Left lung (tissue), 10 donors: ENCODE data around the gene NOD1. TPM values are rescaled to one million over a fixed set of nuclear protein-coding genes. Genes with fewer than 3 reads are reported as not detected.

ENCODE experiments used
- ATAC-seq: fragments of 200-7000 bp; cut with Tn5 transposase; one replicate; pipeline ENCODE4 v1.9.1; 2020; ENCODE audit warnings: moderate library complexity
- DNase-seq, 4 donors: peaks; one replicate each; pipeline ENCODE4 v3.0.0-alpha.2; 2013 to 2020
- H3K27ac ChIP-seq, 2 donors: fragments of 200-600 bp; sonication (generic) in 1 of 2; one replicate each; pipeline versions ENCODE4 v1.5.0 to v1.8.0; 2020 to 2021
- H3K27me3 ChIP-seq, 2 donors: fragments of 200-600 bp; sonication (generic) in 1 of 2; one replicate each; pipeline versions ENCODE4 v1.5.0 to v1.8.0; 2020 to 2021
- H3K36me3 ChIP-seq, 2 donors: fragments of 200-600 bp; sonication (generic) in 1 of 2; one replicate each; pipeline versions ENCODE4 v1.5.0 to v1.8.0; 2020 to 2021
- H3K4me1 ChIP-seq, 2 donors: fragments of 200-600 bp; one replicate each; pipeline ENCODE4 v1.8.0; 2021
- H3K4me3 ChIP-seq, 2 donors: fragments of 200-600 bp; sonication (generic) in 1 of 2; one replicate each; pipeline versions ENCODE4 v1.5.0 to v1.8.0; 2020 to 2021; ENCODE audit warnings: mild to moderate bottlenecking in 1 of 2
- H3K9me3 ChIP-seq, 2 donors: fragments of 200-600 bp; sonication (generic) in 1 of 2; one replicate each; pipeline versions ENCODE4 v1.5.0 to v1.8.0; 2020 to 2021
- intact Hi-C, 2 donors: fragments of 100-400 bp; cut with DNase I; formaldehyde crosslinking; loops; one replicate each; pipeline versions ENCODE4 v1.11.2 to v1.14.2; 2022
- polyA plus RNA-seq, 6 donors: library from polyadenylated mRNA; unstranded; fragments of 120-200 nt; gene quantifications; one replicate each; pipeline ENCODE4 v1.2.1, GENCODE V29; 2013; ENCODE audit not compliant: insufficient read length in 6 of 6
- total RNA-seq, 2 donors: library from RNA; stranded (reverse); fragmentation: NEBNext Ultra II Directional; extraction: Animal tissue kit (Norgen Biotek cat#: 25700); gene quantifications; one replicate each; pipeline ENCODE4 v1.2.1, GENCODE V29; 2021
- TF ChIP-seq, protein P1 (sequence below), 2 donors: fragments of 200-600 bp; sonication (generic) in 1 of 2; IDR thresholded peaks; one replicate each; pipeline versions ENCODE4 v1.5.0 to v1.8.0; 2021; ENCODE audit warnings: antibody characterized with exemption in 2 of 2
- donor health status: DM: no; HTN: yes; CAD: no.
- donor health status: DM: no; HTN: no; CAD: no.

NOD1 gene
- total and polyA plus RNA-seq, 8 donors, result 18.4 to 27.4 (median 24.9) TPM

GRCh38 chr7:30459591-30460245 lies 18.9 kb downstream of the NOD1 start:
- peak overlapping the region; percentile 6 to 62 for H3K27ac ChIP-seq
- H3K4me3 ChIP-seq, result no peak overlapping the region
- peaks cover 21 to 55% of the 10 kb centered on the region in 2 donors for H3K4me1 ChIP-seq
- intact Hi-C loops, result no loop called here
- TF ChIP-seq, protein P1, sequence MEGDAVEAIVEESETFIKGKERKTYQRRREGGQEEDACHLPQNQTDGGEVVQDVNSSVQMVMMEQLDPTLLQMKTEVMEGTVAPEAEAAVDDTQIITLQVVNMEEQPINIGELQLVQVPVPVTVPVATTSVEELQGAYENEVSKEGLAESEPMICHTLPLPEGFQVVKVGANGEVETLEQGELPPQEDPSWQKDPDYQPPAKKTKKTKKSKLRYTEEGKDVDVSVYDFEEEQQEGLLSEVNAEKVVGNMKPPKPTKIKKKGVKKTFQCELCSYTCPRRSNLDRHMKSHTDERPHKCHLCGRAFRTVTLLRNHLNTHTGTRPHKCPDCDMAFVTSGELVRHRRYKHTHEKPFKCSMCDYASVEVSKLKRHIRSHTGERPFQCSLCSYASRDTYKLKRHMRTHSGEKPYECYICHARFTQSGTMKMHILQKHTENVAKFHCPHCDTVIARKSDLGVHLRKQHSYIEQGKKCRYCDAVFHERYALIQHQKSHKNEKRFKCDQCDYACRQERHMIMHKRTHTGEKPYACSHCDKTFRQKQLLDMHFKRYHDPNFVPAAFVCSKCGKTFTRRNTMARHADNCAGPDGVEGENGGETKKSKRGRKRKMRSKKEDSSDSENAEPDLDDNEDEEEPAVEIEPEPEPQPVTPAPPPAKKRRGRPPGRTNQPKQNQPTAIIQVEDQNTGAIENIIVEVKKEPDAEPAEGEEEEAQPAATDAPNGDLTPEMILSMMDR (IDR thresholded peaks at IDR 0.05), result no peak
- peak in 2 of 4 donors; percentile 62 to 69 for DNase-seq
- H3K36me3 ChIP-seq, result peaks cover 0 to 46% of the 10 kb centered on the region in 2 donors
- peak; percentile 67 for ATAC-seq
- no peaks in the 10 kb centered on the region for H3K27me3 ChIP-seq
- H3K9me3 ChIP-seq, result no peaks in the 10 kb centered on the region

- Histone ChIP-seq H3K27ac (no peak overlapping the region), H3K36me3 (peaks cover 0 to 59% of the 10 kb centered on the region in 2 donors), H3K27me3 (no peaks in the 10 kb centered on the region), H3K4me3 (no peak overlapping the region), H3K9me3 (no peaks in the 10 kb centered on the region), H3K4me1 (peaks cover 10 to 41% of the 10 kb centered on the region in 2 donors)
- ATAC-seq, result no peak
- TF ChIP-seq, protein P1 (IDR thresholded peaks at IDR 0.05), result no peak
- intact Hi-C loops, result no loop called here
- no peak for DNase-seq
These were observed 20.3 kb downstream of the NOD1 start for GRCh38 chr7:30458311-30458710.

- no peak overlapping the region for H3K27ac ChIP-seq
- intact Hi-C loops, result no loop called here
- H3K4me3 ChIP-seq, result no peak overlapping the region
- no peaks in the 10 kb centered on the region for H3K27me3 ChIP-seq
- TF ChIP-seq, protein P1 (IDR thresholded peaks at IDR 0.05), result no peak
- ATAC-seq (no peak), DNase-seq (peak in 1 of 4 donors; percentile 23)
- no peaks in the 10 kb centered on the region for H3K9me3 ChIP-seq
- peaks cover 4 to 5% of the 10 kb centered on the region in 2 donors for H3K4me1 ChIP-seq
- peaks cover 0 to 87% of the 10 kb centered on the region in 2 donors for H3K36me3 ChIP-seq
These were observed 24.7 kb downstream of the NOD1 start for GRCh38 chr7:30453921-30454320.

DNA sequence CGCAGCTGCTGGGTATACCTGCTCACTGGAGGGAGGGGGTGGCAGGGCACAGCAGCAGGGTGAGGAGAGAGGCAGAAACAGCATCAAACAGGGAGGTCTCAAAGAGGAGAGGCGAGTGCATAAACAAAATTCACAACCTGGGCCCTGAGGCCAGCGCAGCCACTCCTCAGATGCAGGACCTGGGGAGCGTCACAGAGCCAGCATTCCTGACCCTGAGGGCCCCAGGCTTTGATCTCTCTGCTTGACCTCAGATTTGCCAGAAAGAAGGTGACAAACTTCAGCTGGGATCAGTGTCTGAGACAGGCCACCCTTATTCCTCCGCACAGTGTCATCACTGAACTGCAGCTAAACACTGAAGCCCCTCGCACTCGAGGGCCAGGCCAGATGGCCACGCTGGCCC lies 25.6 kb downstream of the NOD1 start:
- DNase-seq, result no peak
- no peak overlapping the region for H3K4me3 ChIP-seq
- H3K9me3 ChIP-seq, result no peaks in the 10 kb centered on the region
- H3K27me3 ChIP-seq, result no peaks in the 10 kb centered on the region
- ATAC-seq, result no peak
- intact Hi-C loops, result no loop called here
- TF ChIP-seq, protein P1 (IDR thresholded peaks at IDR 0.05), result no peak
- H3K36me3 ChIP-seq, result peaks cover 0 to 94% of the 10 kb centered on the region in 2 donors
- H3K27ac ChIP-seq, result no peak overlapping the region
- peaks cover 0 to 8% of the 10 kb centered on the region in 2 donors for H3K4me1 ChIP-seq

- no peak for ATAC-seq
- Histone ChIP-seq H3K36me3 (peaks cover 0 to 97% of the 10 kb centered on the region in 2 donors), H3K27ac (no peak overlapping the region), H3K4me3 (no peak overlapping the region), H3K9me3 (no peaks in the 10 kb centered on the region), H3K4me1 (peaks cover 0 to 8% of the 10 kb centered on the region in 2 donors), H3K27me3 (no peaks in the 10 kb centered on the region)
- DNase-seq, result peak in 1 of 4 donors; percentile 28
- intact Hi-C loops, result no loop called here
- TF ChIP-seq, protein P1 (IDR thresholded peaks at IDR 0.05), result no peak
These were observed 26.2 kb downstream of the NOD1 start for GRCh38 chr7:30452280-30452930.
